Dermis blood vessel endothelial cell (primary cell): ENCODE data around the gene CTSA. TPM values are rescaled to one million over a fixed set of nuclear protein-coding genes. Genes with fewer than 3 reads are reported as not detected.
"Not testable (repeated sequence)": the region's sequence is repeated elsewhere in the genome, so short reads cannot be mapped to it uniquely, and the experiment has no call there.

ENCODE experiments used
- DNase-seq: peaks from one replicate; pipeline ENCODE4 v3.0.0; 2010
- total RNA-seq: library from RNA; depleted of rRNA; stranded (reverse); fragments of >200 nt; gene quantifications from 2 replicates; pipeline ENCODE4 v1.2.3, GENCODE V29; 2014

Gene CTSA
- total RNA-seq, 1 donor from 2014 or later = 47.8 TPM

DNA sequence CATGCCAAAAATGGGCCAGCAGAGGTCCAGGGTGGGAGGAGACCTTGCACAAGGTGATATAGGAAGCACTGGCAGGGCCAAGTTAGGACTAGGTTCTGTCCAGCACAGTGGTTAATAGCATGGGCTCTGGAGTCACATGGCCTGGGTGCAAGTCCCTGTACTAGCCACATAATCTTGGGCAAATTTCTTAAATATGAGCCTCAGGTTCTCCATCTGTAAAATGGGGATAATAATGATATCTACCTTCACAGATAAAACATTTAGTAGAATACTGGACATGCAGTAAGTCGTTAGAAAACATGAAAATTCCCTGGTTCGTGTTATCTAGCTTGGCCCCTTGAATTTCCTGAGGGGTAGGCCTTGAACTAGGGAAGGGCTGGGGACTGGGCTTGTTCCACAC, 6.2 kb downstream of the CTSA start:
- DNase-seq = no peak

DNA sequence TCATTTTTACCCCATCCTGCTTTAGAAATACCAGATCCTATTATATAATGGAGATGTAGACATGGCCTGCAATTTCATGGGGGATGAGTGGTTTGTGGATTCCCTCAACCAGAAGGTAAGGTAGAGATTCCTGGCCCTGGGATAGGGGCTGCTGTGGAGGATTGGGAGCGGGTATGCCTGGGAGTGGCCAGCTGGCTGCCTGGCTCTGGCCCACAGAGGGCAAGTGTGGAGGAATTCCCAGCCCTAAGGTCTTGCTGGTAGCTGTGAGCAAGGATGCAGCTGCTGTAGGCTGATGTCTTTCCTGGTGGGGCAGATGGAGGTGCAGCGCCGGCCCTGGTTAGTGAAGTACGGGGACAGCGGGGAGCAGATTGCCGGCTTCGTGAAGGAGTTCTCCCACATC, 6.6 kb downstream of the CTSA start:
- DNase-seq = no peak

DNA sequence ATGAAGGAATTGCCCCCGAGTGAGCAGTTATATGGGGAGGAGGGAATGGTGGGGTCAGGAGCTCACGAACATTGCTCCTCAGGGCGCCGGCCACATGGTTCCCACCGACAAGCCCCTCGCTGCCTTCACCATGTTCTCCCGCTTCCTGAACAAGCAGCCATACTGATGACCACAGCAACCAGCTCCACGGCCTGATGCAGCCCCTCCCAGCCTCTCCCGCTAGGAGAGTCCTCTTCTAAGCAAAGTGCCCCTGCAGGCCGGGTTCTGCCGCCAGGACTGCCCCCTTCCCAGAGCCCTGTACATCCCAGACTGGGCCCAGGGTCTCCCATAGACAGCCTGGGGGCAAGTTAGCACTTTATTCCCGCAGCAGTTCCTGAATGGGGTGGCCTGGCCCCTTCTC, 7.2 kb downstream of the CTSA start:
- DNase-seq = no peak

DNA sequence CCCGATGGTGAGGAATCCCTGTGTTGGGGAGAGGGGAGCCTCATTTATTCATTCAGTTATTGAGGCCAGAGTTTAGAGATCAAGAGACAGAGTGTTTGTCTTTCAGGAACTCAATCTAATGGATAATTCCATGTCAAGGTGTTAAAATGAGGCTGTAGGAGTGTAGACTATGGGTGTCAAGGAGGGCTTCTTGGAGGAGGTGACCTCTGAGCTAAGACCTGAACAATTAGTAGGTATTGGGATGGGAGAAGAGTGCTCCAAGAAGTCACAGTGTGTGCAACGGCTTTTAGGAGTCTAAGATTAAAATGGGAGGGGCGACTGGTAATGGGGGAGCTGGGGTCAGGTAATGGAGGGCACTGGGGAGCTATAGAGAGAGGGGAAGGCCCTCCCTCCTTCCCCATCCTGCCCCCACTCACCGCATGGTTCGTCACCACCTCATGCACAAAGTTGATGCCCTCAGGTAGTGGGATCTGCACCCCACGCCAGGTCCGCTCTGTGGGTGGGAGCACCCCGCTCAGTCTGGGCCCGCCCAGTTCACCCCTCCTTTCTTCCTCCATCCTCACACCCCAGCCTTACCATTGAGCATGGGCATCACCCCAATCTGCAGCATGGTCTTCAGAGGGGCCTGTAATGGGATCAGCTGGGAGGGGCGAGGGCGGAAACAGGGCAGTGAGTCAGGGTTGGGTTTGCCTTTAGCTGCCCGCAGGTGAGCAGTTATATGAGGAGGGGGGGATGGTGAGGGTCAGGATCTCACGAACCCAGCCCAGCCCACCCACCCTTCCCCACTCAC, 8.1 kb downstream of the CTSA start:
- DNase-seq = no peak

DNA sequence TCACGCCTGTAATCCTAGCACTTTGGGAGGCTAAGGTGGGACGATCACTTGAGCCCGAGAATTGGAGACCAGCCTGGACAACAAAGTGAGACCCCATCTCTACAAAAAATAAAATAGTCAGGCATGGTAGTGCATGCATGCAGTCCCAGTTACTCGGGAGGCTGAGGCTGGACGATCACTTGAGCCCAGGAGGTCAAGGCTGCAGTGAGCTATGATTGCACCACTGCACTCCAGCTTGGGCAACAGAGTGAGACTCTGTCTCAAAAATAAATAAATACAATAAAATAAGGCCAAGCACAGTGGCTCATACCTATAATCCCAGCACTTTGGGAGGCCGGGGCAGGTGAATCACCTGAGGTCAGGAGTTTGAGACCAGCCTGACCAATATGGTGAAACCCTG, 10.2 kb downstream of the CTSA start:
- DNase-seq = not testable (repeated sequence)

DNA sequence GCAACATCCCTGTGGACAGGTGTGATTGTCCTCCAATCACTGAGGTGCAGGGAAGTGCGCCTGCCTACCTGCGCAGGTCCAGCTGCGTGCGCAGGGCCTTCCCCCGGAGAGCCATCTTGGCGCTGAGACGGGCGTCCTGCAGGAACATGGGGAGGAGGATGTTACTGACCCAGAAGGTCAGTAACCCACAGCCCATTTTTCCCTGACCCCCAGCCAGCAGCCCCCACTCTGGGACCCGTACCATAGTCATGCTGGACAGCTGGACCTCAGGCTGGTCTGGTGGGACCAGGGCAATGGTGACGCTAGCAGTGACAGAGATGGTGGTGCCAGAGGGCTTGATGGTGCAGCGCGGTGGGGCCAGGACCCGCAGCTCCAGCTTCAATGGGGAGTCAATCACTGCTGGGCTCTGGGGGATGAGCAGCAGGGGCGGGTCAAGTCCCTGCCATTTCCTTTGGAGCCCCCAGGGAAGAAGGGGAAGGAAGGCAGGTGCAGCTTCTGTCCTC, 11.1 kb downstream of the CTSA start:
- no peak for DNase-seq

DNA sequence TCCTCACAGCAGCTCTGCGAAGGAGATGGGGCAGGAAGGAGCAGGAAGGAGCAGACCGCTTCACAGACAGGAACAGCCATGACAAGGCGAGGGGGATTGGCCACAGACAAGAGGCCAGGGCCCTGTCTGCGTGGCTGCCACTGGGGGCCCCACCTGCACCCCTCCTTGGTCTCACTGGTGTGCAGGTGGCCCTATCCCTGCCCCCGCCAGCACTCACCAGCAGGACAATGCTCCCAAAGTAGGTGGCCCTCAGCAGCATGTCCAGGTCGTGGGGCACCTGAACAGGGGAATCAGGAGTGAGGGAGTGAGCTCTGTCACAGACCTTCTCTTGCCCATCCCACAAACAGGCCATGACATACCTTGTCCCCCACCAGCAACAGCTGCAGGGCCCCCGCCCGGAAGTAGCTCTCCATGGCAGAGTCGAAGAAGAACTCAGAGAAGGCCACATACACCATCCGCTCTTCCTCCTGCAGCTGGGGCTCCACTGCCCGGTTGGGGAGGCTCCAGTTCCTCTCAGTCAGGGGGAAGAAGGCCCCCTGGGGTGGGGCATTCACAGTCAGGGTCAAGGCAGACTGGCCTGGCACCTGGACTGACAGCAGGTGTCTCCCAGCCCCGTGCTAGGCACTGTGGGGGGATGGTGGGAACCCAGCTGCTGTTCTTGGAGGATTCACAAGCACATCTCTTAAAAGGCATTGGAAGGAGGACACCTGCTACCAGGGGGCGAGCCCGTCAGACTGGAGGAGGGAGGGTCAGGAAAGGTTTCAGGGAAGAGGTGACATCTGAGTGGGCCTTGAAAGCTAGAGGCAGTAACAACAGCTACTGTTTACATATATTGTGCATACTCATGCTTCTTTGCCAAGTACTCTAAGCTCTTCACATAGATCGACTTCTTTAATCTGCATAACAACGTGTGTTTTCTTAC, 13.7 kb downstream of the CTSA start:
- no peak for DNase-seq

DNA sequence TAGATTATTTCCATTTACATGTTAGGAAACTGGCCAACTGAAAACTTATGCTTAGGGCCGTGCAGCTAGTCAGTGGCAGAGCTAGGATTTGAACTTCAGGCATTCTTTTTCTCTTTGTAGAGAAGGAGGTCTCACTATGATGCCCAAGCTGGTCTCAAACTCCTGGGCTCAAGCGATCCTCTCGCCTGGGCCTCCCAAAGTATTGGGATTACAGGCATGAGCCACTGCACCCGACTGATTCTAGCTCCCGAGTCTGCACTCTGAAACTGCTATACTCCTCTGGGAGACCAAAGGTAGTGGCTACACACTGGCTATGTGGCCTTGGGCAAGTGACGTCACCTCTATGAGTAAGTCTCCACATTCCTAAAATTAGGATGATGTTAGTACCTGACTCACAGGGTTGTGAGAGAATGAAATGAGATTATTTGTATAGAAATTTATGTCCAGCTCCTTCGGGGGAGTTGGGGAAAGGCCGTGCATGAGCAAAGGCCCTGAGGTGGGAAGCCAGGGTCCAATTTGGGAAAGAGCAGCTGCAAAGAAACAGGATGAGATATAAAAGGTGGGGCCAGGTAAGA, 14.5 kb downstream of the CTSA start:
- no peak for DNase-seq

DNA sequence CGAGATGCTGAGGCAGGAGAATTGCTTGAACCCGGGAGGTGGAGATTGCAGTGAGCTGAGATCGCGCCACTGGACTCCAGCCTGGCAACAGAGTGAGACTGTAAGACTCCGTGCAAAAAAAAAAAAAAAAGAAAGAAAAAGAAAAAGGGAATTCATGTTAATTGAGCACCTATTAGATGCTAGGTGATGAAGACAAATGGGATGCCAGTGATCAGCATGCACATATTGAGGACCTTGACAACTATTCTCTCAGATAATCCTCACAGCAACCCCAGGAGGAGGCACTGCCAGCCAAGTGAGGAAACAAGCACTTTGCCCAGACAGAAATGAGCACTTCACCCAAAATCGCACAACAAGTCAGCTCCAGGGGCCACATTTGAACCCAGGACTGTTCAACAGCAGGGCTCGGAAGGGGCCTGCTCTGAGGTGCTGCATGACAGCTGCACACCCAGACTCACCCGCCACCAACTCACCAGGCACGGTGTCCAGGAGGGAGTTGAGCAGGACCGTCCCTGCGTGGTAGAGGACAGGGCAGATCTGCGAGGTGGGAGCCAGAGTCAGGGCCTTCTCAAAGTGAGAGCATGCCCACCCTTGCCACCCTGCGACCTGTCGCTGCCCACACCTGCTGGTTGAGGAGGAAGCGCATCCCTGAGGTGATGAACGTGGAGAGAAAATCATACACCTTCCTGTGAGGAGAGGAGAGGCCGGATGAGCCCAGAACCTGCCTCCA, 16.2 kb downstream of the CTSA start:
- DNase-seq = no peak

DNA sequence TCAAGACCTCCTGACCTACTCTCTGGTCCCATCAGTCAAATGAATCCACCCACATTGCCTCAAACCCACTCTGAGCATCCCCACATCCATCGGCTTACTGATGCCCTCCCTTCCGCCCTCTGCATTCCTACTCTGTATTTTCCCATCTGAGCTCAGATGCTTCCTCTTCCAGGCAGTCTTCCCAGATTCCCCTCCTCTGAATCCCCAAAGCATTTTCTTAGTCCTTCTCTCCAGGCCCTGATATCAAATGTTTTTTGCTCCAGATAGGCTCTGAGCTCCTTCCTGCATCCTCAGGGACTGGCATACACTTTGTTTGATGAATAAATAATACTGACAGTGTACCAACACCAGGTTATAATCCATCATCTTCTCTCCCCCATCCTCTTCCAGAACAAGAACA, 16.9 kb downstream of the CTSA start:
- no peak for DNase-seq

DNA sequence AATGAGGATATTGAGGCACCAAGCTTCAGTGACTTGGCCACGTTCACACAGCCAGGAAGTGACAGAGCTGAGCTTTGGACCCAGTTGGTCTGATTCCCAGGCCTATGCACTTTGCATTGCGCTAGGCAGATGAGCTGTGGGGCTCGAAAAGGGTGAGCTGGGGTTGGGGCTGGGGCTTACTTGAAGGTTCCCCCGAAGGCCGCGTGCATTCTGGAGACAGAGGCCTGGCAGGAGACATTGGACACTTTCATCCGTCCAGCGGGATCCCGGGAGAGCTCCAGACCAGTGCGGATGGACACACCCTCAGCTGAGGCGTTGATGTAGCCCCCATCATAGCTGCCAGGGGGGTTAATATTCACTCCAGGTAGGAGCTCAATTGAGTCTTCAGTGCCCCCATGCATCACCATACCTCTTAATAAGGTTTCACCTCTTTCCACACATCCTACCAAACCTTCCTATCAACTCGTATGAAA, 18.2 kb downstream of the CTSA start:
- DNase-seq = no peak

DNA sequence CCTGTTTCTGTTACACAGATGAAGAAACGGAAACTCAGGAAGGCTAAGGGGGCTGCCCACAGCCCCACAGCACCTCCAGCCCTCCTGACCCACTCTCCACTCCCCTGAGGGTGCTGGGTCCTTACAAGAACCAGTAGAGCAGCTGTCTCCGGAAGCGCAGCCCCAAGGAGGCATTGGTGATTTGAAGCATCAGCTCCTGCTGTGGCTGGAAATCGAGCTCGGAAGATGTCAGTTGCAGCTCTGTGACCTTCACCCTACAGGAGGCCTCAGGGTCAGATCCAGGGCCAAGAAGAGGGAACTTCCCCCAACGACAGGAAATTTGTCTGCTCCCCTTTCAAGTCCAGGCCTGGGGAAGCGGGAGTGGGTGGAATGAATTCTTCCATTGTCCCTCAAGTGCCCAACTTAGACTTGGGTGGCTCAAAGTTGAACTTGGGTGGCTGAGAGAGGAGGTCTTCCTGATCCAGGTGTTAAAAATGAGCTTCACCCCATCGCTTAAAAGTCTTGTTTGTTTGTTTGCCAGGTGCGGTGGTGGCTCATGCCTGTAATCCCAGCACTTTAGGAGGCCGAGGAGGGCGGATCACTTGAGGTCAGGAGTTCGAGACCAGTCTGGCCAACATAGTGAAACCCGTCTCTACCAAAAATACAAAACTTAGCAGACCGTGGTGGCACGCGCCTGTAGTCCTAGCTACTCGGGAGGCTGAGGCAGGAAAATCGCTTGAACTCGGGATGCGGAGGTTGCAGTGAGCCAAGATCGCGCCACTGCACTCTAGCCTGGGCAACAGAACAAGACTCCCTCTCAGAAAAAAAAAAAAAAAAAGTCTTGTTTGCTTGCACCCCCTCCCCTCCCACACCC, 18.9 kb downstream of the CTSA start:
- no peak for DNase-seq

DNA sequence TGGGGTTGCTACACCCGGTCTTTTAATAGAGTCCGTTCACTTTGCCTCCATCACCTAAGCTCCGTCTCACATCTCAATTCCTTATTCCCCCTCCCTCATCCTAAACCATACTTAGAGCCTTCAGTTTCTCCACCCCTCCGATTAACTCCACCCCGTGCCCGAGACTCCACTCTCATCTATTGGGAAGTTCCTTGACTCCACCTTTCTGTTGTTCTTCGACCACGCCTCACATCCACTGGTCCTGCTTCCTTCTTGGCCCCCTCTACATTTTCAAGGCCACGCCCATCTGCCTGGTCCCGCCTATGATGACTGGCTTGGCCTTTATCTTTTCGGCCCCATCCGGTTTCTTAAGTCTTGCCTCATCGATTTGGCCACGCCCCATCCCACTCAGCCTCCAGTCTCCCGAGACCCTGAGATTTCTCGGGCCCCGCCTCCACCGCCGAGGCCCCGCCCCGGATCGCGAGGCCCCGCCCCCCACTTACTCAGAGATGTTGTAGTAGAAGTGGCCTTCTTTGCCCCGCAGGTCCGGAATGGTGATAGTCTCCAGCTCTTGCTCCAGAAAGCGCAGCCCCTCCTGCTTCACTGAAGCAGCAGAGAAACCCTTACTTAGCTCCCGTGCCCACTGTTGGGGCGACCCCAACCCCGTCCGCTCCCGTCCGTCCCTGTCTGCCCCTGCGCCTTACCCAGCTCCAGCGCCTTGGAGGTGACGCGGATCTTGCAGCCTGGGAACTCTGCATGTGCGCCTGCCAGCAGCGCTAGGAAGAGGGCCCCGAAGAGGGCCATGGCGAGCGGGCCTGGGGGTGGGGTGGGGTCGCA, 19.7 kb downstream of the CTSA start:
- DNase-seq = peak; percentile 99

DNA sequence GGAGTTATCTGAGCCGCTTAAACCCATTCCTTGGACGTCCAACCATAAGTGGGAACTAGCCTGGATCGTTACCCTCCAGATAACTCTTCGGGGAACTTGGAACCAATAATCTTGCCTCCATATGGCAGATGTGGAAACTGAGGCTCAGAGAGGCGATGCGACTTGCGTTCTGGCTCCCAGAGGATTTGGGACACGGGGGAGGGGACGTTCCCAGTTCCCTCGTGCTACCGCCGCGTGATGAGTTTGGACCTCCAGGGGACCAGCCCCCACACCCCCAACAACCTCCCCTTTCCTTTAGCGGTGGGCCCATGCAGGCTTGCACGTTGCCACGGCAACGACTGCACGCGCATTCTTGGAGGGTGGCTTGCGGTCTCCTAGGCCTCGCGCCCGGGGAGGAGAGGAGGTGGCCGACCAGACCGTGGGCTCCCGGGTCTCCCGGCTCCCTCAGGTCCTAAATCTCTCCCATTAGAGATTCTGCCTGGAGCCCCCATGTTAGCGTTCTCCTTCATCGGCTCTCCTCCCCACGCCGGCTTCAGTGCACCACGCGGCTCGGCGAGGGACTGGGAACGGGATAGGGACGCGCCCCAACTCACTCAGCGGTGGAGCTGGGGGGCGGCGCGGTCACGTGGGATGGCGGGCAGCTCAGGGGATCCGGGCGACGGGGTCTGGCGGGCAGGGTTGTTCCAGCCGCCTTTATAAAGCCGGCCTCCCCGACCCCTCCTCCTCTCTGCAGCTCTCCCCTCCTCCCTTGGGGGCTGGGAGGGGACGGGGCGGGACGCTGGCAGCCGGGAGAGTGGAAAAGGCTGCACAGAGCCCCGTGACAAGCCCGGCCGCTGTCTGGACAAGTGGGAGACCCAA, 20.6 kb downstream of the CTSA start, which contains the start of gene PLTP:
PLTP (minus strand) TSS at position 670 of the 858 bp plus-strand sequence. CDS start 703 bp downstream, outside the sequence.
- DNase-seq = peak; percentile 21

DNA sequence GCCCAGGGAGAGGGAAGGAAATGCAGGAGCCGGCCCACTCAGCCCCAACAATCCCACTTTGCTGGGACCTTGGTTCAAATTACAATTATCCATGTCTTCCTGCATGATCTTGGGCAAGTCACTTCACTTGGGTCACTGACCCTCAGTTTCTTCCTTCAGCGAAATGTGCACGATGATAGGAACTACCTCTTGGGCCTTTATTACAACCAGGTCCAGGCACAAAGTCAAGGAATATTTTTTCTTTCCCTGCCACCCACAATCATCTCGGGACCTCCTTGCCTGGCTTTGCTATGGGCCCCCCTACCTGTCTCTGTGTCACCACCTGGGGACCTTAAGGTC, 21.2 kb downstream of the CTSA start:
- no peak for DNase-seq

DNA sequence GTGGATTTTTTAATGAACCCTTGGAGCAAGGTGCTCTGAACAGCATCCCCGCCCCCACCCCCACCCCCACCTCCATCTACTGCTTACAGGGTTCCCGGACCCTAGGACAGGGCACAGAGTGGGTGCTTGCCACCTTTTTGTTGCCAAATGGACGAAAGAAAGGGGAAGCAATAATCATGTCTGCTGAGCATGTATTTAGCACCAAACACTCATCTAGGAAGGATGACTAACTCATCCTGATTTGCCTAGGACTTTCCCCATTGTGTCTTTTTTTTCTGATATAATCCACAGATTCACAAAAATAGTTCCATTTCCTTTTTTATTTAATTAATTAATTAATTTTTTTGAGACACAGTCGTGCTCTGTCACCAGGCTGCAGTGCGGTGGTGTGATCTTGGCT, 22.0 kb downstream of the CTSA start:
- DNase-seq = peak; percentile 67

DNA sequence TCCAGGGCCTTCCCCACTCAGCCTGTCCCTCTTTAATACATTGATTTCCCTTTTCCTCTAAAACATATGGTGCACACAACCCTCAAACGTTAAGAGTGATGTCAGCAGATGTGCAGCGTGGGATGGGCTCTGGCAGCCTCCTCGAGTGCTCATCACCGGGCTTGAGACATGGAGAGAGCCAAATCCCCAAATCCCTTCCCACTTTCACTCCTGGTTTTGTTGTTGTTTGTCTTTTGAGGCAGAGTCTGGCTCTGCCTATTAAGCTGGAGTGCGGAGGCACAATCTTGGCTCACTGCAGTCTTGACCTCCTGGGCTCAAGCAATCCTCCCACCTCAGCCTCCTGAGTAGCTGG, 26.6 kb downstream of the CTSA start:
- no peak for DNase-seq

DNA sequence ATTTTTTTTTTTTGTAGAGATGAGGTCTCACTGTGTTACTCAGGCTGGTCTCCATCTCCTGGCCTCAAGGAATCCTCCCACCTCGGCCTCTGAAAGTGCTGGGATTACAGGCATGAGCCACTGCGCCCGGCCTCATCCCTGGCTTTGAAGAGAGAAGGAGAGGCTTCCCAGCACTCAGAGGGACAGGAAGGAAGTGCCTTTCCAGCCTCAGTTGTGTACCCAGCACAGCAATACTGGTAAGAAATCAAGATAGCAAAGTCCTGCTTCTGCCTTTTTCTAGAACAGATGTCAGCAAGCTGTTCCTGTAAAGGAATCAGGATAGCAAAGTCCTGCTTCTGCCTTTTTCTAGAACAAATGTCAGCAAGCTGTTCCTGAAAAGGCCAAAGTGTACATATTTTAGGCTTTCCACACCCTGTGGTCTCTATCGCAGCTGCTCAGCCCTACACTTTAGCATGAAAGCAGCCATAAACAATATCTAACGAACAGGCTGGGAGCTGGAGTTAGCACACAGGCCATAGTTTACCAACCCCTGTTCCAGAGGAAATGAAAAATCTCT, 27.1 kb downstream of the CTSA start:
- DNase-seq = no peak
